Measurements from ENCODE around the gene XKR8.

GRCh38 chr1:27979151-27979858 lies 19.5 kb downstream of the XKR8 start:
- peak; percentile 23 to 76 (median 60) for TF ChIP-seq CTCF (IDR thresholded peaks at IDR 0.05)
- TF ChIP-seq POLR2A (IDR thresholded peaks at IDR 0.05) = no peak

Measured in adrenal gland (tissue), 5 donors.